HG02571 (cell line): ENCODE results near the gene NDUFS6.
"Not testable (repeated sequence)": the region's sequence is repeated elsewhere in the genome, so short reads cannot be mapped to it uniquely, and the experiment has no call there.

Experiments
- ATAC-seq: cut with Tn5 transposase; IDR thresholded peaks from one replicate; pipeline ENCODE4 v1.9.1; 2021; ENCODE audit warnings: mild to moderate bottlenecking, moderate library complexity; ENCODE audit not compliant: unreplicated experiment

Gene NDUFS6

DNA sequence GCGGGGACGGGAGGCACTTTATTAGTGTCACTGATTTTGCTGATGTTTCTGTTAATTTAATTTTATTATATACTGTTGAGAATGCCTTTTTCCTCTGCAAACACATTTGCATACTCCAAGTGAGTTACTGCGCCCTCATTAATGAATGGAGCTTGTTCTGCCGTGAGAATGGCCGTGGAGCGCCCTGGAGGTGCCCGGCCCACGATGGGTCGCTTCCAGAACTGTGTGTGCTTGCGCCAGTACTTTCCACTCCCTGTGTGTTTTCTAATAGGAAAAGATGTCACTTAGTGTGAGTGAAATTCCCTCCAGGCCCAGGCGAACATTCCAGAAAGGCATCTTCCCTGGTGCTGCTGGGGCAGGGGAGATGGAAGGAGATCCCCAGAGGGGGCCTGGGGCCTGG, 30.1 kb downstream of the NDUFS6 start:
- ATAC-seq: no peak

DNA sequence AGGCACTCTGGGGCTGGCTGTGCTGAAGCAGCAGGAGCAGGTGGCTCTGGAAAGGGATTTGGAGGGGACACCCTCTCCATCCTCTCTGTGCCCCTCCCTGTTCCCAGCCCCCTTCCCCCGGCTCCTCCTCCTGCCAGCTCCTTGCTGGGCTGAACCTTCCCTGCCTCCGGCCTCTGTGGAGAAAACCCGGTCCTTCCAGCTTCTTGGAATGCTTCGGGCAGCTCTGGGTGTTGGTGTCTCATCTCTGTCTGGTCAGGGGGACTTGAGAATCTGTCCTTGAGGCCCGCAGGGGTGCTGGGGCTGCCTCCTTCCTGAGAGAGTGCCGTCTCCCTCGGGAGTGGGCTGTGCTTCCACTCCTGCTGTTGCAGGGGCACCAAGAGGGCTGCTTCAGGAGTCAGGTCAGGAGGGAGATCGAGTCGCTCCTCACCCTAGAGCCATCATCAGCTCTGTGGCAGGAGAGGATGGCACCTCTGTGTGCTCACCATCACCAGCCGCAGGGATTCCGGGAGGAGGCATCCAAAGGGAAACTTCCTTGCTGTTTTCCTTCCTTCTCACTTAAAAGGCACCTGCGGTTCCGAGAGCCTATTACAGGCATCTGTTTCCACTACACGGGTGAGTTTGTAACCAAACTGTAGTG, 30.6 kb downstream of the NDUFS6 start:
- ATAC-seq: no peak

DNA sequence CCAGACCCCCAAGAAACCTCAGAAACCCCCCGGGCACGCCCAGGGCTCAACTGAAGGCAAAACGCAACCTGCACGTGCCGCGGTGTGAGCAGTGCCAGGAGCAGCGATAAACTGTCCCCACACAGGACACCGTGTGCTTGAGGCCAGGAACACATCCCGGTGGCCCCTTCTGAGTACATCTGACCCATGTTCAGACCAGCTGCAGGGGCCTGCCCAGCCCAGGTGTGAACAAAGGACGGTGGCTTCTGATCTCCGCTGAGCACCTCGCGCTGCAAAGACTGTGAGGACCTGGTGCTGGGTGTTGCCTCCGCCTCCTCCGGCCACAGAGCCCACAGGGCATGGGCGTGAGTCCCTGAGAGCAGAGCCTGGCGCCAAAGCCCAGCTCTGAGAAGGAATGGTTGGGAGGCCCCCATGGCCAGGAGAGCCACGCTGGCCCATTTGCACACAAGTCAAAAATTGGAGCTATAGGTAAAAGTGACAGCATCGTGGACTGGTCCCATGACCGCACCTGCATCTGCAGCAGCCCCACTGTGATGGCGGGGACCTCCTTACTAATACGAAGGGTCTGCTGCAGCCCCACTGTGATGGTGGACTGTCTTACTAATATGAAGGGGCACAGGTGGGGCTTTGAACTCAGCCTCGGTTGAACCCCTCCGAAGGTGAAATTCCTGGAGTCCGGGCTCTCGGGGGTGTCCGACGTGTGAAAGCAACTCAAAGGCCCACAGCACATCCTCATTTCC, 31.5 kb downstream of the NDUFS6 start:
- no peak for ATAC-seq

DNA sequence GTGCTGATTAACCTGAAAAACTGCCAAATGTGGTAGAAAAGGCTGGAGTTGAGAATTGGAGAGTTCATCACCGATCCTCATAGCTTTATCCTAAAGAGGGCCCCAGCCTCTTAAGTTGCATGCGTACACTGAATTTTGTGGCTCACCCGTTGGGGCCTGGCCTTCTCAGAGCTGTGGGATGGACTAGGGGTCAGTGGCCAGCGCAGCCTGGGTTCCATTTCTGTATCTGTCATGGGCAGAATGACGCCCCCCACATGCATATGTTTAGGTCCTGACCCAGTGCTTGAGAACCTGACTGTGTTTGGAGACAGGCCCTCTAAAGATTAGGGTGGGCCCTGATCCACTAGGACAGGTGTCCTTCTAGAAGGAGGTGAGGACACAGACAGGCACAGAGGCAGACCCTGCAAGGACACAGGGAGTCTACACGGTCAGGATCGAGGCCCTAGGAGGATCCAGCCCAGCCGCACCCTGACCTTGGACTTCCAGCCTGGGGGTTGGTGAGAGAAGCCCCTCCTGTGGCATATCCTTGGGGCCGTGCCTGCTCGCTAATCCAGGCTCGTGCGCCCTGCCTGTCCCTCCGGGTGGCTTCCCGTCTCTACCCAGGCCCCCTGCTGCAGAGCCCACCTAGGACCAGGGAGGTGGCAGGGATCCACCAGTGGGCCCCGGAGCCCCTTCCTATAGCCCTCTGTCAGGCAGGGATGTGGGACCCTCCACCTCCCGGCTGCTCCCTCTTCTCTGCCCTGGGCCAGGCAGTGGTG, 32.2 kb downstream of the NDUFS6 start:
- no peak for ATAC-seq

DNA sequence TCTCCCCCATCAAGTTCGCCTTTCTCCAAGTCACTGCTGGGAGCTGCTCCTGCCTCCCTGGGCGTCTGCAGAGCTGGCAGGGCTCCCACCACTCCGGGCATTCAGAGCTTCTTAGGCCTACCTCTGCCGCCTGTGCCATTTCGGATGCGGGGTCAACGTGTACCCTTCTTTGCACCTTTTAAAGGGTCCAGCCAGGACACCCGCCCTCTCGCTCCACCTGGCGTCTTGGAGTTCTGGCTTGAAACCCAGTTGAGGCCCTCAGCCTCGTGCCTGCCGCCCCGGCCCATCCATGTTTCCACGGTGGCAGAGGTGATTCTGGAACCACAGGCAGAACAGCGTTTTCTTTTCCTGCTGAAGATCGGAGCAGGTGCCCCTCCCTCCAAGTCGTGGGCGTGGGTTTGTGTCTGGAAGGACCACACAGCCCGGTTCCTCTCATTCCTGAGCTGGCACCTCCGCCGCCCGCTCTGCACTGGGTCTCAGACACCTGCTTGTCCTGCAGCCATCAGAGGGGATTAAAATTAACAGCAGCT, 32.9 kb downstream of the NDUFS6 start:
- ATAC-seq: no peak

DNA sequence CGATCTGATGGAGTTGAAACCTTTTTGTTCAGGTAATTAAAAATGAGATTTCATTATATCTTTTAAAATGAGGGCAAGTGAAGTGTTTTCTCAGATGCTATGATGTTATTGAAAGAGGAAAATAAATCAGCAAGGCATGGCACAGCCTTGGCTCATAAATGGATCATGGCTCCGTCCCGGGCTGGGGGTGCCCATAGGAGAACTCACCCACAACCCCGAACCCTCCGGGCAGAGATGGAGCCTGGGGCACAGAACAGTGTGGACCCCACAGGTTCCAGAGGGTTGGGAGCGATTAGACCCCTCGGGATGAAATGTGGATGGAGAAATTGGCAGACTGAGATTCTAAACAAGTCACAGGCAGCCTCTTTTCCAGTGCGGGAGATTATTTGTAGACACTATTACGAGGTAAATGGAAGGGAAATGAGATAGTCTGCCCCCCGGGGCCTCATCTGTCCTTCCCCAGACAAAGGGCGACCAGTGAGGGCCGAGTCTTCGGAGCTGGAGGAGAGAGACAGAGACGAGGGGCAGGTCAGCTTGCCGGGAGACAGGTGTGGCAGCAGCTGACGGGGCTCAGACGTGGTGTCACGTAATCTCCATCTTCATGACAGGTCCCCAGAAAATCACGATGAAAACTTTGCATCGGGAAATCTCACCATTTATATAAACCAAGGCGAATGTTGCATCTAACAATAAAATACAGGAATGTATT, 33.7 kb downstream of the NDUFS6 start:
- no peak for ATAC-seq

DNA sequence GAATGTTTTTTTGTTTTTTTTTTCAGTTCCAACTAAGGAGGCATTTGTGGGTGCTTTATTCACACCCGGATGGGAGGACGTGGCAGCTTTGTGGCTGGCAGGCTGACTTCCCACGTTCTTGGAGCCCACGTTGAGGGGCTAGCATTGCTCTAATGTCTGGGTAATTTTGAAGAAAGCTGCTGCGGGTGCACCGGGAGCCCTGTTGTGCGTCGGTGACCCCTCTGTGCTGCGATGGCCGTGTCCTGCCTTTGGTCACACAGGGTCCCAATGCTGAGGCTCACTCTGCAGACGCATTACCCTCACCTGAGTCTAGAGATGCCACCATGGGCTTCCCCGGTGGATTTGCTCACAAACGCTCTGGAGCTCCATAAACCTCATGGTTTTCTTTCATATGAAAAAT, 34.2 kb downstream of the NDUFS6 start:
- no peak for ATAC-seq

DNA sequence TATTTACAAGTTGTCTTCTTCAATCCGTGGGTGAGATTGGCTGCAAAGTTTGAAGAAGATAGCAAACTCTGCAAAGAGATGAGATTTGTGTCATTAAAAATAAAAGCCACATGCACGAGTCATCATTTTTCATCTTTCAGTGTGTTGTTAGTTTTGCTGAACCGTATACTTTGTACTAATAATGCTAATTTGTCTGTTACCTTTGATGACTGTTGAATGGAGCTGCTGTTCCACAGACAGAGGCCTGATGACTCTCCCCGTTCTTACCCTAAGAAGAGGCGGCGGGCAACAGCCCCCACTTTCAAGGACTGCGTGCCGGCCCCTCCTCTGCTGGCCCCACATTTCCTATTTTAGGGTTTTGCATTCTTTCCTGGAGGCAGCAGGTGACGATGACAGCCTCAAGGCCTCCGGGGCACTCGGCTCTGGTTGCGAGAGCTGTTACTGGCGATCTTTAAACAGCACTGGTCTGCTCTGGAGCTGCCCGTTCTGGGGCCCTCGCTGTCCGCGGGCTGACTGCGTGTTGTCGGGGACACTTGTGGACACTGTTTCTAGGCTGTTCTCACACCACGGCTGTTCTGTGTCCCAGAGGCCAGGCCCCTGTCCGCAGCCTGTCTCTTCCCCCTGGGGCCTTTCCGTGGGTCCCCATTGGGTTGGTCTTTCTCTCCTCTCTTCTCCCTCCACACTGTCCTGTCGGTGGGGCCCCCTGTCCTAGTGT, 35.1 kb downstream of the NDUFS6 start:
- no peak for ATAC-seq

DNA sequence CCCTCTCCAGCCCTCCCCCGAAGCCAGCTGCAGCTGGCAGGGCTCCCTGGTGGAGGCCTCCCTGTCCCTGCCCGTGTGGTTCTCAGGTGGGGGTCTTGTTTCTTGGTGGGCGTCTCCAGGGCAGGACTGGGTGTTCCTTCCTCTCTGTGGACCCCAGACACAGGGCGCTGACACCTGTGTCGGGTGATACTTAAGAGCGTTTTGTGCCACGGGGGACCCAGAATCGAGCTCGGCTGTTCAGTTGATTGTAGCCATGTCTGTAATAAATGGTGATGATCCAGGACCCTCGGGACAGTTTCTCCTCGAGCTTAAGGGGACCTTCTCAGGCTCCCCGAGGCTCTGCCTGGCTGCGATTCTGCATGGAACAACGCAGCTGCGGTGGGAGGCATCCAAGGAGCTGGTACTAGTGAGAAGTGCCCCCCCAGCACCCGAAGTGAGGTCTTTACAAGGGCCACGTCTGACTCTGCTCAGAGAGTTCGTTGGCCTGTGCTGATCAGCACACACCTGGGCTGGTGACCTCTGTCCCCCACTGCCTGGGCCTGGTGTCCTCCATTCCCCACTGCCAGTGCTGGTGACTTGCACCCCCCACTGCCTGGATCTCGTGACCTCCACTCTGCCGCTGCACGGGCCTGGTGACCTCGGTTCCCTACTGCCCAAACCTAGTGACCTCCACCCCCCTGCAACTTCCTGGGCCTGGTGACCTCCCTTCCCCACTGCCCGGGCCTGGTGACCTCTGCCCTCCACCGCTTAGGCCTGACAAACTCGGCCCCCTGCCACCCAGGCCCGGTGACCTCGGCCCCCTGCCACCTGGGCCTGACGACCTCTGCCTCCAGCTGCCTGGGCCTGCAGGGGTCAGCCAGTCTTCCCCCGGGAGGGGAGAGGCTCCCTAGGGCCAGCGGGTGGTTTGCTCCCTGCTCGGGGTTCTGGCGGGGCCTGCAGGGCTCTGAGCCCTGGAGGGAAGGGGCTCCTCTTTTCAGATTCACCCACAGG, 36.0 kb downstream of the NDUFS6 start:
- no peak for ATAC-seq

DNA sequence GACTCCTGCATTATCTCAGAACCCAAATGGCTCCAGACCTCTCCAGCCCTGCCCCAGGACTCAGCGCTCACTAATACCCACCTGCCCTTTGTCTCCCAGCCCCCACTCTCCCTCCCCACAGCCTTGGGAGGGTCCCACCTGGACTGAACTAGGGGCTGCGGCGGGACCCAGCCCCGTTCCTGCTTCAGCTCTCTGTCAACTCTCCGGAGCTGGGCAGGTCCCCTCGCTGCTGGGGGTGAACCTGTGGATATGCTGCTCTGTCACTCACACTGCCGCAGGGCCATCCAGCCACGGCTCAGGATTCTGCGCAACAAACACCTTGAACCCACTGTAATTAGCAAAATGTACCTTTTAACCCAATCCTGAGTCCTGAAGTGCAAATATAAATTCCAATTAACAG, 36.8 kb downstream of the NDUFS6 start:
- ATAC-seq: no peak

DNA sequence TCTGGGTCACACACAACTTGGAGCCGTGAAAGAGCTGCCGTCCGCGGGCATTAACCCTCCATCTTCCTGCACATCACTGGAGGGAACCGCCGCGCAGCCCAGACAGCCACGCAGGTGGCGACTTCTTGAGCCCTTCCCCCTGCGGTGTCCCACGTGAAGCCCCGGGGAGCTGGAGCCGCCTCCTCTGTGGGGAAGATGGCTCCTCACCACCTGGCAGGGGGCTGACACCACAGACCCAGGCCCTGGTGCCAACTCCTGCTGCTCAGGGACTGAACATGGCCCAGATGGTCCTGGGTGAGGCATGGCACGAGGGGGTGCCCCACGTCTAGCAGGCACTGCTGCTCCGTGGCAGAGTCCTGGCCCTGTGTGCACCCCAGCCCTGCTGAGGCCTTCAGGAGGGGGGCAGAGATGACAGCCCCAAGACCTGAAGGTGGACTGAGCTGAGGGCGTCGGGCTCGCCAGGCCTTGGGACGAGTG, 38.9 kb downstream of the NDUFS6 start:
- ATAC-seq: no peak

DNA sequence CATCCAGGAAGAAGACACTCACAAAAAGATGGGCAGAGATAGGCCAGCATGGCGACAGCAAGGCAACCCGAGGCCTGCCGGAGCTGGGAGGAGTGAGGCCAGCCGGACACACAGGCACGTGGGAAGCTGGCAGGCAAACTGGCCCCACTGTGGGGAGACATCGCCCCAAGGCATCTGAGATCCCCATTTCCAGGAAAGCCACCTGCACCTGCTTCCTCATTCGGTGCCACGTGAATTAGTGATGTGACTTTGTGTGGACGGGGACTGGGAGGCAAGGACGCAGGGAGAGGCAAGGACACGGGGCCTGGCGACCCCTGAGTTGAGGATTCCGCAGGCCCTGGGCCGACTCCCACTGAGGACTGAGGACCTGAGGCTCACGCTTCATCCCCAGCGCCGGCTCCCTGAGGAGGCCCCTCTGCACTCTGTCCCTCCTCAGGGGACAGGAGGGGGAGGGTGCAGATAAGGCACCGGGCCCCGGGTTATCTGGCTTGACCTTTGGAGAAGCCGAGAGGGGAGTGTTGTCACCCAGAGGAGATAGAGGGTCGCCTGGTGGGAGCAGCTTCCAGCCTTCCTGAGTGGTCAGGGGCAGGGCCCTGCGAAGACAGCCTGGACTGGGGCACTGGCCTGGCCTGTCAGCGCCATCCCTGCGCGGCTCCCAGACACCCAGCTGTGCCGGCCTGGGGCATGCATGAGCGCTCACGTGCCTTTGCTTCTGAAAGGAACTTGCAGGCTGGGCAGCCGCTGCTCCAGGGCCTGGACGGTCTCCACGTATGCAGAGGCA, 39.7 kb downstream of the NDUFS6 start:
- no peak for ATAC-seq

DNA sequence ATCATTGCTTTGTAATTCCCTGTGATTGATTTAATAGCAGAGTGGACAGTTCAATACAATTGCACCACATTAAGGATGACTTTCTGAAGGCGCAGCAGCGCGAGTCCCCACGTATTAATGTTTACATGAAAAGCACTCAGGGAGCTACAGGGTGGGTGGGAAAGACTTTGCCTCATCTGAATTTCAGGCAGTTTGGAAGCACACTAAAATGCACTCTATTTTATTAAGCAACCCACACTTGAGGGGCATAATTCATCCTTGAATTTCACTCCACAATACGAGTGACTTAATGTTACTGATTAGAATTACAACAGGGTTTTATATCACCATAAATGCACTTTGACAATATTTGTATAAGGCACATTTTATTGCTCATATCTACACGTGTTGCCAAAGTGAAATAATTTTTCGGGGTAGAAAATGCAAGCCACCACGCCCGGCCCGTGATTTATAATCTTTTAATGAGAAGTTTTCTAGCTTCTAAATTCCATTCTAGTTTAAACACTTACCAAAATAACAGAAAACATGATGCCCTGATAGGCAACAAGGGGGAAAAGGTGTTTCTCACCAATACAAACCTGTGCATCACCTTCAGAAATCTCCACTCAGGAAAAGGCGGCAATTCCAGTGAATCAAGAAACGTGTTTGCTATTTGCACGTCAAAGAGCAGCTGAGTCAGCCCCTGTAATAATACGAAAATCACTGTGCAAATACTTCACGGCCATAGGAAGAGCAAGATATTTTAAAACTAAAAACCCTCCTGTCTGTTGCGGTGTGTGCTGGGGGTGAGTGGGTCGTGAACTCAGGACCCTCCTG, 41.0 kb downstream of the NDUFS6 start:
- no peak for ATAC-seq

DNA sequence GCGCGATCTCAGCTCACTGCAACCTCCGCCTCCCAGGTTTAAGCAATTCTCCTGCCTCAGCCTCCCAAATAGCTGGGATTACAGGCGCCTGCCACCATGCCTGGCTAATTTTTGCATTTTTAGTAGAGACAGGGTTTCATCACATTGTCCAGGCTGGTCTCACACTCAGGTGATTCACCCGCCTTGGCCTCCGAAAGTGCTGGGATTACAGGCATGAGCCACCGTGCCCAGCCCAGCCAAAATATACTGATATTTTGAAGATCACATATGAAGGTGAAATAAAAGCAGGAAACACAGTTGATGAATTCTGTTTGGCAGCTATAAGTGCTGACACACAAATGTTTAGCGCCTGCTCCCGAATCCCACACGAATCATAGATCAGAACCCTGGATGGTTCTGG, 42.6 kb downstream of the NDUFS6 start:
- ATAC-seq: not testable (repeated sequence)

DNA sequence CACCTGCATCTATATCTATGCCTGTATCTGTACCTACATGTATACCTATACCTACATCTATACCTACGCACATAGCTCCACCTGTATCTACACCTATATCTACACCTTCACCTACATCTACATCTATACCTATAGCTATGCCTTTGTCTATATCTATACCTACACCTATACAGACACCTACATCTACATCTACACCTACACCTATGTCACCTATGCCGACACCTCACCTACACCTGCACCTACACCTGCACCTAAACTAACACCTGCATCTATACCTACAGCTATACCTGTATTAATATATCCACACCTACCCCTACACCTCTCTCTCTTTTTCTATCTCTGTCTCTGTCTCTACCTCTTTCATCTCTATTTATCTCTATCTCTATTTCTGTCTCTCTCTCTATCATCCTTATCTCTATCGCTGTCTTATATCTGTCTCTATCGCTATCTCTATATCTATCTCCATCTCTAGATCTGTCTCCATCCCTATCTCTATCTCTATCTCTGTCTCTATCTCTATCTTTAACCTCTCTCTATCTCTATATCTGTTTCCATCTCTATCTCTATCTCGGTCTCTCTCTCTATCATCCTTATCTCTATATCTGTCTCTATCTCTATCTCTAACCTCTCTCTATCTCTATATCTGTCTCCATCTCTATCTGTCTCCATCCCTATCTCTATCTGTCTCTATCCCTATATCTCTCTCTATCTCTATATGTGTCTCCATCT, 43.7 kb downstream of the NDUFS6 start:
- ATAC-seq: no peak

DNA sequence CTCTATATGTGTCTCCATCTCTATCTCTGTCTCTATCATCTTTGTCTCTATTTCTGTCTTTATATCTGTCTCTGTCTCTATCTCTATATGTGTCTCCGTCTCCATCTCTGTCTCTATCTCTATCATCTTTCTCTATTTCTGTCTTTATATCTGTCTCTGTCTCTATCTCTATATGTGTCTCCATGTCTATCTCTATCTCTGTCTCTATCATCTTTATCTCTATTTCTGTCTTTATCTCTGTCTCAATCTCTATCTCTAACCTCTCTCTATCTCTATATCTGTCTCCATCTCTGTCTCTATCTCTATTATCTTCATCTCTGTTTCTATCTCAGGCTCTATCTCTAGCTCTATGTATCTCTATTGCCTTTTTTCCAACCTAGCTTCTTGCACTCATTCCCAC, 44.5 kb downstream of the NDUFS6 start:
- ATAC-seq: no peak

DNA sequence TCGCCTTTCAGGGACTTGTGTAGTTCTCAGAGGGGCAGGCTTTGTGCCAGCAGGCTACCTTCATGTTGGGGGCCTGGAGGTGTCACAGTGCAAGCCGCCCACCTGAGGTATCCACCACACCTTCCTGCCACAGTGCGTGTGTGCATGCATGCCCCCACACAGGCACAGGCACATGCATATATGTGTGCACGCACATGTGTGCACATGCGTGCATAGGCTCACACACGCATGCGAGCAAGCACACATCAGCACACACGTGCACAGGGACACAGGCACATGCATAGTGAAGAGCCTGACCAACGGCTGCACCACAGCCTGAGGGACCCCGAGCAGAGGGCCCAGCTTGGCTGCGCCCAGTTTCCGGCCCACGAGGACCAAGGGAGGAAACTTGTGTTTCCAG, 45.4 kb downstream of the NDUFS6 start:
- no peak for ATAC-seq
